WTC11 (cell line): ENCODE measurements around the gene TVP23C.

ENCODE experiments used
- JUN ChIP-seq: sonication (generic); formaldehyde crosslinking; IDR thresholded peaks from 2 replicates; pipeline ENCODE4 v1.8.0; 2023; ENCODE audit warnings: mild to moderate bottlenecking, missing genetic modification reagents
- TEAD4 ChIP-seq: sonication (generic); formaldehyde crosslinking; IDR thresholded peaks from 2 replicates; pipeline ENCODE4 v1.8.0; 2022; ENCODE audit warnings: mild to moderate bottlenecking, missing genetic modification reagents
- ZNF416 ChIP-seq: fragments of 250-450 bp; sonication (Bioruptor Pico); IDR thresholded peaks from 2 replicates; pipeline ENCODE4 v1.9.0; 2021; ENCODE audit warnings: mild to moderate bottlenecking, inconsistent platforms
- TF ChIP-seq, protein P1 (sequence below): sonication (generic); formaldehyde crosslinking; IDR thresholded peaks from 2 replicates; pipeline ENCODE4 v1.8.0; 2022; ENCODE audit warnings: mild to moderate bottlenecking, missing genetic modification reagents
- TF ChIP-seq, protein P2 (sequence below): fragments of 200-600 bp; IDR thresholded peaks from 2 replicates; pipeline ENCODE4 v1.8.0; 2022; ENCODE audit warnings: antibody characterized with exemption
- TF ChIP-seq, protein P3 (sequence below): sonication (generic); formaldehyde crosslinking; IDR thresholded peaks from 2 replicates; pipeline ENCODE4 v1.8.1; 2023; ENCODE audit warnings: mild to moderate bottlenecking, missing genetic modification reagents, moderate library complexity
- TF ChIP-seq, protein P4 (sequence below): fragments of 250-450 bp; sonication (Bioruptor Pico); IDR thresholded peaks from 2 replicates; pipeline ENCODE4 v1.9.0; 2021; ENCODE audit warnings: moderate library complexity, mild to moderate bottlenecking, inconsistent platforms, borderline replicate concordance
- TF ChIP-seq, protein P5 (sequence below): sonication (generic); formaldehyde crosslinking; IDR thresholded peaks from 2 replicates; pipeline ENCODE4 v1.8.0; 2022; ENCODE audit warnings: mild to moderate bottlenecking, missing genetic modification reagents

DNA sequence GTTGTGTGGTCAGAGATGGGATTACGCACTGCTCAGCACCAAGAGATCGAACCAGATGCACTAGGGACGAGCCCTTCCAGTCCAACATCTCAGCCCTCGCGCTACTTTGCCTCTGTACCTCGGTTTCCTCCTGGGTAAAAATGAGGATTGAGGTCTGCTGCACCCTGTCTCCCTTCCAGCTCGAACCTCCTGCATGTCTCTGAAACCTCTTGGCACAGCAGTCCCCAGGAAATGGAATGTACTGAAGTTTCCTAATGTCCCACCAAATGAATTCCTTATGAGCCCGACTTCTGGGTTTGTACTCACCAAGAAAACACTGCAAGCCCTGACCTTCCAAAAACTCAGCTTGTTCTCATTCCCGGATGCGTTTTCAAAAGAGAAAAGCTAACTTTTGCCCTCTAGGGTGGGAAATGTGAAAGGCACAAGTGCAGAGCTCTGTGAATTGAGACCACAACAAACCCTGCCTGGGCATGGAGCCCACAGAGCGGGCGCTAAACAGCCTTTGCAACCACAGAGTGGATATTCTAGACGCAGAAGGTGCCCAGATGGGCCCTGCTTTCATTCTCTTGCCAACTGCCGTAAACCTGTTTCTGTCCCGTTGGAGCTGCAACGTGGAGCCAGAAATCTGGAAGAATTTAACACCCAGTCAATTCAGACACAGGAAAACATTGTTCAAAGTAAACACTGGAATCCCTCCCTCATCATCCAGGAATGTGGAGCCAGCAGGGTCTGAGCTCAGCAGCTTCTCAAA lies 106.1 kb downstream of the TVP23C start:
- TF ChIP-seq, protein P1, sequence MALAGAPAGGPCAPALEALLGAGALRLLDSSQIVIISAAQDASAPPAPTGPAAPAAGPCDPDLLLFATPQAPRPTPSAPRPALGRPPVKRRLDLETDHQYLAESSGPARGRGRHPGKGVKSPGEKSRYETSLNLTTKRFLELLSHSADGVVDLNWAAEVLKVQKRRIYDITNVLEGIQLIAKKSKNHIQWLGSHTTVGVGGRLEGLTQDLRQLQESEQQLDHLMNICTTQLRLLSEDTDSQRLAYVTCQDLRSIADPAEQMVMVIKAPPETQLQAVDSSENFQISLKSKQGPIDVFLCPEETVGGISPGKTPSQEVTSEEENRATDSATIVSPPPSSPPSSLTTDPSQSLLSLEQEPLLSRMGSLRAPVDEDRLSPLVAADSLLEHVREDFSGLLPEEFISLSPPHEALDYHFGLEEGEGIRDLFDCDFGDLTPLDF (CRISPR knock-in tag) = no peak
- TF ChIP-seq, protein P2, sequence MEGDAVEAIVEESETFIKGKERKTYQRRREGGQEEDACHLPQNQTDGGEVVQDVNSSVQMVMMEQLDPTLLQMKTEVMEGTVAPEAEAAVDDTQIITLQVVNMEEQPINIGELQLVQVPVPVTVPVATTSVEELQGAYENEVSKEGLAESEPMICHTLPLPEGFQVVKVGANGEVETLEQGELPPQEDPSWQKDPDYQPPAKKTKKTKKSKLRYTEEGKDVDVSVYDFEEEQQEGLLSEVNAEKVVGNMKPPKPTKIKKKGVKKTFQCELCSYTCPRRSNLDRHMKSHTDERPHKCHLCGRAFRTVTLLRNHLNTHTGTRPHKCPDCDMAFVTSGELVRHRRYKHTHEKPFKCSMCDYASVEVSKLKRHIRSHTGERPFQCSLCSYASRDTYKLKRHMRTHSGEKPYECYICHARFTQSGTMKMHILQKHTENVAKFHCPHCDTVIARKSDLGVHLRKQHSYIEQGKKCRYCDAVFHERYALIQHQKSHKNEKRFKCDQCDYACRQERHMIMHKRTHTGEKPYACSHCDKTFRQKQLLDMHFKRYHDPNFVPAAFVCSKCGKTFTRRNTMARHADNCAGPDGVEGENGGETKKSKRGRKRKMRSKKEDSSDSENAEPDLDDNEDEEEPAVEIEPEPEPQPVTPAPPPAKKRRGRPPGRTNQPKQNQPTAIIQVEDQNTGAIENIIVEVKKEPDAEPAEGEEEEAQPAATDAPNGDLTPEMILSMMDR = no peak
- TF ChIP-seq, protein P3, sequence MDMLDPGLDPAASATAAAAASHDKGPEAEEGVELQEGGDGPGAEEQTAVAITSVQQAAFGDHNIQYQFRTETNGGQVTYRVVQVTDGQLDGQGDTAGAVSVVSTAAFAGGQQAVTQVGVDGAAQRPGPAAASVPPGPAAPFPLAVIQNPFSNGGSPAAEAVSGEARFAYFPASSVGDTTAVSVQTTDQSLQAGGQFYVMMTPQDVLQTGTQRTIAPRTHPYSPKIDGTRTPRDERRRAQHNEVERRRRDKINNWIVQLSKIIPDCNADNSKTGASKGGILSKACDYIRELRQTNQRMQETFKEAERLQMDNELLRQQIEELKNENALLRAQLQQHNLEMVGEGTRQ (CRISPR knock-in tag) = no peak
- TF ChIP-seq, protein P4, sequence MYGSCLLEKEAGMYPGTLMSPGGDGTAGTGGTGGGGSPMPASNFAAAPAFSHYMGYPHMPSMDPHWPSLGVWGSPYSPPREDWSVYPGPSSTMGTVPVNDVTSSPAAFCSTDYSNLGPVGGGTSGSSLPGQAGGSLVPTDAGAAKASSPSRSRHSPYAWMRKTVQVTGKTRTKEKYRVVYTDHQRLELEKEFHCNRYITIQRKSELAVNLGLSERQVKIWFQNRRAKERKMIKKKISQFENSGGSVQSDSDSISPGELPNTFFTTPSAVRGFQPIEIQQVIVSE (CRISPR knock-in tag) = no peak
- TF ChIP-seq, protein P5, sequence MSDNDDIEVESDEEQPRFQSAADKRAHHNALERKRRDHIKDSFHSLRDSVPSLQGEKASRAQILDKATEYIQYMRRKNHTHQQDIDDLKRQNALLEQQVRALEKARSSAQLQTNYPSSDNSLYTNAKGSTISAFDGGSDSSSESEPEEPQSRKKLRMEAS = no peak
- TF ChIP-seq ZNF416 (no peak), JUN (CRISPR knock-in tag) (no peak), TEAD4 (no peak)
